Gastroesophageal sphincter (tissue), 3 donors: ENCODE results near the gene PI4KB.

Experiments
- CTCF ChIP-seq, 4 experiments: fragments of 200-600 bp in 2 of 4; fragments of 450-650 bp in 2 of 4; sonication (generic) in 1 of 4; IDR thresholded peaks; one replicate each; pipeline ENCODE4 v1.5.1; 2017 to 2019; ENCODE audit warnings: antibody characterized with exemption in 4 of 4, mild to moderate bottlenecking in 2 of 4, moderate library complexity in 2 of 4
- EP300 ChIP-seq: sonication (generic); formaldehyde crosslinking; IDR thresholded peaks from one replicate; pipeline ENCODE4 v1.6.1; 2017; ENCODE audit warnings: antibody characterized with exemption, mild to moderate bottlenecking
- POLR2A ChIP-seq, 2 donors: fragments of 450-650 bp; IDR thresholded peaks; one replicate each; pipeline ENCODE4 v1.6.1; 2017; ENCODE audit warnings: antibody characterized with exemption in 2 of 2, mild to moderate bottlenecking in 2 of 2, moderate library complexity in 1 of 2
- POLR2AphosphoS5 ChIP-seq: sonication (generic); formaldehyde crosslinking; IDR thresholded peaks from one replicate; pipeline ENCODE4 v1.6.1; 2017; ENCODE audit warnings: antibody characterized with exemption

- TF ChIP-seq POLR2AphosphoS5, result no peak
- no peak for TF ChIP-seq CTCF (IDR thresholded peaks at IDR 0.05)
- no peak for TF ChIP-seq EP300
- no peak for TF ChIP-seq POLR2A (IDR thresholded peaks at IDR 0.05)
Observed at GRCh38 chr1:151326619-151327222, 495 bp downstream of the PI4KB start.
